NCI-H1105 (cell line): ENCODE data around the gene ACAP3.
"Not testable (repeated sequence)": the region's sequence is repeated elsewhere in the genome, so short reads cannot be mapped to it uniquely, and the experiment has no call there.

ENCODE experiments used
- DNase-seq: peaks from one replicate; lab custom pipeline; 2025; lab: John Stamatoyannopoulos, UW

The ACAP3 gene

GRCh38 chr1:1330366-1331067, 22.8 kb upstream of the ACAP3 start:
- no peak for DNase-seq

- DNase-seq: no peak
Measured at GRCh38 chr1:1329304-1330210, 21.8 kb upstream of the ACAP3 start.

GRCh38 chr1:1328254-1328653, 20.5 kb upstream of the ACAP3 start:
- DNase-seq: no peak

- no peak for DNase-seq
Measured at GRCh38 chr1:1327291-1327690, 19.6 kb upstream of the ACAP3 start.

GRCh38 chr1:1326075-1326605, 18.4 kb upstream of the ACAP3 start:
- DNase-seq: no peak

DNA sequence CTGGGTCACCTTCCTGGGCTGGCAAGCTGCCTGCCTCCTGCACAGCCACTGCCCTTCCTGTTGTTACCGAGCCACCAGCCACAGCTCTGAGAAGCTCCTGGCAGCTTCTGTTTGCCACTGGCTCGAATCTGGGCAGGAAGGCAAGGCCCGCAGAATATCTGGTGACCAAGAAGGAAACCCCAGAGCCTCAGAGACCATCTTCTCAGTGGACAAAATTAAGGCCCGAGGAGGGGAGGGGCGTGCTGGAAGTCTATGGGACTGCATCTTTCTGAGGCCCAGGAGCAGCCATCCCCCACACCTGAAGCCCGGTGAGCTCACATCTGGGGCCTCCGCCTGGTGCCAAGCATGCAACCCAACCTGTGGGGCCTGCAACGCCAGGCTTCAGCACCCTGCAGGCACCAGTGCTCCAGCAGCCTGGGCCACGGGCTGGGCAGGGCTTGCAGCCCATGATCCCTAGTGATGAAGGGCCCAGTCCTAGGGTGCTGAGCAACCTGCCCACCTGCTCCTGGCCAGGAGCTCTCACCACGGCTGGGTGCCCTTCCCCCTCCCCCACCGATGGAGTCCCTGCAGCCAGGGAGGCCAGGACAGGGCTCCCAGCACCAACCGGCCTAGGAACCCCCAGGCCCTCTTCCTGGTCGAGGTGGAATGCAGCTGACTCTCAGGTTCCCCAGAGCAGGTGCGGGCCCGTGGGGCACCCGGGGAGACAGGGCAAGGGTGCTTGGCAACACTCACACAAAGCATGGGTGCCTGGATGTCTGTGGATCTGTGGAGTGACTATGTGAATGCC, 17.8 kb upstream of the ACAP3 start:
- no peak for DNase-seq

GRCh38 chr1:1324524-1325287, 17.0 kb upstream of the ACAP3 start, which contains the start of the genes CPTP and INTS11:
Gene CPTP (plus strand): TSS chr1:1324802. CDS start chr1:1326911, 2,109 bp downstream.
Gene INTS11 (minus strand): TSS chr1:1324660. CDS start chr1:1324608, 52 bp downstream.
- DNase-seq: peak; percentile 90

DNA sequence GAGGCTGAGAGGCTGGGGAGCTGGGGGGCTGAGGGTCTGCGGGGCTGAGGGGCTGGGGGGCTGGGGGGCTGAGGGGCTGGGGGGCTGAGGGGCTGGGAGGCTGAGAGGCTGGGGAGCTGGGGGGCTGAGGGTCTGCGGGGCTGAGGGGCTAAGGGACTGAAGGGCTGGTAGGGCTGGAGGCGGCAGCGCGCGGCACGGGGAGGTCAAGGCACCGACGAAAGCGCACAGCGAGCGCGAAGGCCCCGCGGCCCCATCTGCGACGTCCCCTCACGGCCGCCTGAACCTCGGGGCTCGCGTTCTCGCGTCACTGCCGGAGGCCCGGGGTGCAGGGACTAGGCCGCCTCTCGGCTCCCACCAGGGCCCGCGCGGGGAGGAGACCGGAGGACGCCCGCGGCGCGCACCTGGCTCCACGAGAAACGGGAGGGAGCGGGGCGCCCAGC, 16.4 kb upstream of the ACAP3 start:
- DNase-seq: no peak

DNA sequence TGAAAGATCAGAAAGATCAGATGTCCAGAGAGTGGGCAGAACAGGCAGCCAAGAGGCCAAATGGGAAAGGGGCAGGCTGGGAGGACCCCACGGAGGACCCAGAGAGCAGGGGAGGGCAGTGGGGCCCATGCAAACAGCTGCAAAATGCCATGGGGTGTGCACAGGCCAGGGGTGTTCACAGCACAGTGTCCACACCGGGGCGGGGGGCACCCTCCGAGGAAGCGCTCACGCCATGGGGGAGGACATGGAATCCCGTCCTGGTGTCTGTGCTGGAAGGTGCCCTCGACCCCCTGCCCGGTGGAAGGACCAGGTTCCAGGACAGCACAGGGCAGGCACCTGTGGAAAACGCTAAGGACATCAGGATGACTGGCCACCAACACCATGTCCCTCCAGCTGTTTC, 15.2 kb upstream of the ACAP3 start:
- DNase-seq: no peak

GRCh38 chr1:1322418-1322817, 14.7 kb upstream of the ACAP3 start:
- no peak for DNase-seq

DNA sequence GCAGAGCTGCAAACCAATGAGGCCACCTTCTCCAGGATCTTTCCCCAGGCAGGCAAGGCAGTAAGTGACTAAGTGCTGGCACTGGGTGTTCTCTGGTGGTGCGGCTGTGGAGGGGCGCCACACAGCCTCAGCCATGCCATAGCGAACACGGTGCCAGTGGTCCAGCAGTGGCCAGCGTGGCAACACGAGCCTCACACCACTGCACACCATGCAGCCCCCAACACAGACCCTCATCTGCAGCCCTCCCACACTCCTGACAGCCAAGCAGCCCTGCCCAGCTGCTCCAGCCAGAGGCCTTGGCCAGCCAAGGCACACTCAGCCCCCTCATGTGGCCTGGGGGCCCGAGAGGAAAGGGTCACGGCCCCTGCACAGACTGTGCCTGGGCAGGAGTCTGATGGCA, 13.7 kb upstream of the ACAP3 start:
- no peak for DNase-seq

GRCh38 chr1:1320666-1321448, 13.1 kb upstream of the ACAP3 start:
- DNase-seq: no peak

DNA sequence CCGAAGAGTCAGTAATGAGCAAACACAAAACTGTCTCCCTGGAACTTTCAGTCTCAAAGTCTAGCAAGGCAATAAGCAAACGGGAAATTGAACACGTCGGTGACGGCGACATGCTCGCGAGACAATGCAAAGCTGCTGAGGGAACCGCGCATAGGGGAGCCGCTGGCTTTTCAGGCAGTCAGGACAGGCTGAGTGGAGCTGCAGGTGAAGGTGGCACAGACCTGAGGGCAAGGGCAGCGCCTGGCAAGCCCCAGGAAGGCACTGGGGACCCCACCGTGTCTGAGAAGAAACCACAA, 11.9 kb upstream of the ACAP3 start:
- DNase-seq: no peak

GRCh38 chr1:1318777-1319645, 11.3 kb upstream of the ACAP3 start:
- no peak for DNase-seq

- peak; percentile 48 for DNase-seq
Measured at GRCh38 chr1:1318131-1318652, 10.5 kb upstream of the ACAP3 start.

GRCh38 chr1:1317420-1317819, 9.7 kb upstream of the ACAP3 start:
- DNase-seq: no peak

- not testable (repeated sequence) for DNase-seq
Measured at GRCh38 chr1:1316199-1316598, 8.5 kb upstream of the ACAP3 start.

- DNase-seq: no peak
Measured at GRCh38 chr1:1315435-1315954, 7.8 kb upstream of the ACAP3 start.

- DNase-seq: no peak
Measured at GRCh38 chr1:1314678-1315335, 7.1 kb upstream of the ACAP3 start.
